Effector memory CD4-positive, alpha-beta T cell (primary cell): ENCODE measurements around the gene GAGE12H.
"Not testable (repeated sequence)": the region's sequence is repeated elsewhere in the genome, so short reads cannot be mapped to it uniquely, and the experiment has no call there.

ENCODE experiments used
- DNase-seq, 3 donors: peaks; one replicate each; pipeline ENCODE4 v3.0.0-alpha.2; 2020
- H3K27ac ChIP-seq: 2 replicates; pipeline ENCODE4 v1.7.0; 2013; ENCODE audit warnings: mild to moderate bottlenecking, low read length, moderate library complexity; ENCODE audit not compliant: insufficient read depth, poor library complexity, severe bottlenecking
- H3K27me3 ChIP-seq: replicated peaks from 2 replicates; pipeline ENCODE4 v1.7.0; 2013; ENCODE audit warnings: mild to moderate bottlenecking, low read length; ENCODE audit not compliant: insufficient read depth, control insufficient read depth, poor library complexity, severe bottlenecking
- H3K36me3 ChIP-seq: 2 replicates; pipeline ENCODE4 v1.7.0; 2013; ENCODE audit warnings: mild to moderate bottlenecking, low read length, moderate library complexity; ENCODE audit not compliant: control insufficient read depth, insufficient read depth
- H3K4me1 ChIP-seq: 2 replicates; pipeline ENCODE4 v1.7.0; 2013; ENCODE audit warnings: low read length, mild to moderate bottlenecking; ENCODE audit not compliant: control insufficient read depth, insufficient read depth, poor library complexity, severe bottlenecking
- H3K4me3 ChIP-seq: 2 replicates; pipeline ENCODE4 v1.7.0; 2013; ENCODE audit warnings: low read length, low read depth, mild to moderate bottlenecking; ENCODE audit not compliant: insufficient read depth, poor library complexity, severe bottlenecking
- H3K9me3 ChIP-seq: 2 replicates; pipeline ENCODE4 v1.7.0; 2013; ENCODE audit warnings: mild to moderate bottlenecking, low read length, moderate library complexity; ENCODE audit not compliant: control insufficient read depth
- total RNA-seq, 3 donors: gene quantifications; one replicate each; lab custom pipeline; 2026; lab: John Stamatoyannopoulos, UW

Gene GAGE12H
- 0 reads per million in 3 donors for total RNA-seq

DNA sequence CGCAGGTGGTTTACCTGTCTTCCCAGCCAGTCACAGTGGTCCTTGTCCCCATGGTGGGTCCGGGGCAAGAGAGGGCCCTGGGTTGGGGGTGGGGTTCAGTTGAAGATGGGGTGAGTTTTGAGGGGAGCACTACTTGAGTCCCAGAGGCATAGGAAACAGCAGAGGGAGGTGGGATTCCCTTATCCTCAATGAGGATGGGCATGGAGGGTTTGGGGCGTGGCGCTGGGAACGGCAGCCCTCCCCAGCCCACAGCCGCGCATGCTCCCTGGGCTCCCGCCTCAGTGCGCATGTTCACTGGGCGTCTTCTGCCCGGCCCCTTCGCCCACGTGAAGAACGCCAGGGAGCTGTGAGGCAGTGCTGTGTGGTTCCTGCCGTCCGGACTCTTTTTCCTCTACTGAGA lies at the start of gene GAGE12H:
Gene GAGE12H, plus strand, starts transcription at position 301 of the 400 bp plus-strand sequence. CDS start 1,155 bp downstream, outside the sequence.
- not testable (repeated sequence) for H3K27ac ChIP-seq, H3K4me3 ChIP-seq, H3K4me1 ChIP-seq, H3K9me3 ChIP-seq, H3K27me3 ChIP-seq, DNase-seq, H3K36me3 ChIP-seq

- H3K36me3 ChIP-seq, DNase-seq, H3K4me1 ChIP-seq, H3K4me3 ChIP-seq, H3K9me3 ChIP-seq, H3K27ac ChIP-seq, H3K27me3 ChIP-seq: not testable (repeated sequence)
Measured at GRCh38 chrX:49531877-49532276, 47.9 kb upstream of the GAGE12H start, which contains the start of gene GAGE12C. GAGE12C (plus strand) TSS chrX:49532177; CDS start chrX:49533332, 1,155 bp downstream.

- not testable (repeated sequence) for H3K36me3 ChIP-seq, DNase-seq, H3K4me3 ChIP-seq, H3K27ac ChIP-seq, H3K27me3 ChIP-seq, H3K9me3 ChIP-seq, H3K4me1 ChIP-seq
Measured at GRCh38 chrX:49541433-49541832, 38.3 kb upstream of the GAGE12H start, which contains the start of gene GAGE12D. GAGE12D (plus strand) TSS chrX:49541733; CDS start chrX:49542888, 1,155 bp downstream.

GRCh38 chrX:49550989-49551388 lies 28.8 kb upstream of the GAGE12H start, which contains the start of gene GAGE12E:
GAGE12E (plus strand) TSS chrX:49551289; CDS start chrX:49552444, 1,155 bp downstream.
- not testable (repeated sequence) for H3K36me3 ChIP-seq, DNase-seq, H3K4me1 ChIP-seq, H3K27ac ChIP-seq, H3K9me3 ChIP-seq, H3K27me3 ChIP-seq, H3K4me3 ChIP-seq

DNA sequence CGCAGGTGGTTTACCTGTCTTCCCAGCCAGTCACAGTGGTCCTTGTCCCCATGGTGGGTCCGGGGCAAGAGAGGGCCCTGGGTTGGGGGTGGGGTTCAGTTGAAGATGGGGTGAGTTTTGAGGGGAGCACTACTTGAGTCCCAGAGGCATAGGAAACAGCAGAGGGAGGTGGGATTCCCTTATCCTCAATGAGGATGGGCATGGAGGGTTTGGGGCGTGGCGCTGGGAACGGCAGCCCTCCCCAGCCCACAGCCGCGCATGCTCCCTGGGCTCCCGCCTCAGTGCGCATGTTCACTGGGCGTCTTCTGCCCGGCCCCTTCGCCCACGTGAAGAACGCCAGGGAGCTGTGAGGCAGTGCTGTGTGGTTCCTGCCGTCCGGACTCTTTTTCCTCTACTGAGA lies 19.2 kb upstream of the GAGE12H start, which contains the start of gene GAGE12F:
Gene GAGE12F, plus strand, starts transcription at position 301 of the 400 bp plus-strand sequence. CDS start 1,155 bp downstream, outside the sequence.
- not testable (repeated sequence) for H3K4me1 ChIP-seq, H3K9me3 ChIP-seq, H3K4me3 ChIP-seq, DNase-seq, H3K27ac ChIP-seq, H3K36me3 ChIP-seq, H3K27me3 ChIP-seq

DNA sequence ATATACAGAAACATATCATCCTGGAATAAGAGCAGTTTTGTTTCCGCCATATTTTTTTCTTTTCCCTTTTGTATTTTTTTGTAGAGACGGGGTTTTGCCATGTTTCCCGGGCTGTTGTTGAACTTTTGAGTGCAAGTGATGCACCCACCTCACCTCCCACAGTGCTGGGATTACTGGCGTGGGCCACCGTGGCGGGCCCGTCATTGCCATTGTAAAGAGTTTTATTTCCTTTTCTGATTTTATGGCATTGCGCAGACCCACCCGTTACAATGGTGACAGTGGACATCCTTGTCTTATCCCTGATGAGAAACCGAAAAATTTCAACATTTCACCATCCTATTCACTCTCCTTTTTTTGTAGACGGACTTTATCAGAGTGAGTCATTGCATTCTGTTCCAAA lies 11.0 kb upstream of the GAGE12H start:
- not testable (repeated sequence) for DNase-seq, H3K27ac ChIP-seq, H3K27me3 ChIP-seq, H3K9me3 ChIP-seq, H3K4me3 ChIP-seq, H3K36me3 ChIP-seq, H3K4me1 ChIP-seq

DNA sequence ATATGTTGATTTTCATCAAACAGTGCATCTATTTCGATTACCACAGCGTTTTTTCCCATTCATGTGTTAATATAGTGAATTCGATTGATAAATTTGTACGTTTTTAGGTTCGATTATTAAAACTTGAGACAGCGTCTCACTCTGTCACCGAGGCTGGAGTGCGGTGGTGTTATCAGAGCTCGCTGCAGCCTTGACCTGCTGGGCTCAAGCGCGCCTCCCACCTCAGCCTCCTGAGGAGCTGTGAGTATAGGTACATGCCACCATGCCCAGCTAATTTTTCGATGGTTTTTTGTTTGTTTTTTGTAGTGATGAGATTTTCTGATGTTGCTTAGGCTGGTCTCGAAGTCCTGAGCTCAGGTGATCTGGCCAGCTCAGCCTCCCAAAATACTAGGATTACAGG lies 10.6 kb upstream of the GAGE12H start:
- not testable (repeated sequence) for H3K27me3 ChIP-seq, DNase-seq, H3K4me1 ChIP-seq, H3K4me3 ChIP-seq, H3K27ac ChIP-seq, H3K9me3 ChIP-seq, H3K36me3 ChIP-seq

- not testable (repeated sequence) for H3K27me3 ChIP-seq, DNase-seq, H3K36me3 ChIP-seq, H3K4me3 ChIP-seq, H3K9me3 ChIP-seq, H3K27ac ChIP-seq, H3K4me1 ChIP-seq
Measured at GRCh38 chrX:49570100-49570499, 9.6 kb upstream of the GAGE12H start, which contains the start of gene GAGE12G. GAGE12G (plus strand) TSS chrX:49570400; CDS start chrX:49571555, 1,155 bp downstream.

- not testable (repeated sequence) for H3K9me3 ChIP-seq, H3K4me1 ChIP-seq
Measured at GRCh38 chrX:49589196-49589595, 9.4 kb downstream of the GAGE12H start, which contains the start of gene GAGE2A. GAGE2A (plus strand) TSS chrX:49589496; CDS start chrX:49590651, 1,155 bp downstream.

GRCh38 chrX:49589769-49590478 lies 10.2 kb downstream of the GAGE12H start:
- H3K27ac ChIP-seq, H3K27me3 ChIP-seq, H3K4me3 ChIP-seq, H3K36me3 ChIP-seq, H3K9me3 ChIP-seq, H3K4me1 ChIP-seq: not testable (repeated sequence)
- peak in 2 of 3 donors; percentile 0 to 2 for DNase-seq

More at GRCh38 chrX:49589196-49589595, 9.4 kb downstream of the GAGE12H start, which contains the start of gene GAGE2A:
- H3K36me3 ChIP-seq, H3K4me3 ChIP-seq, DNase-seq, H3K27me3 ChIP-seq, H3K27ac ChIP-seq: not testable (repeated sequence)
